ENCODE data around the gene KCTD7.
"Not testable (repeated sequence)": the region's sequence is repeated elsewhere in the genome, so short reads cannot be mapped to it uniquely, and the experiment has no call there.

KCTD7 gene

GRCh38 chr7:66682350-66683093 is 53.8 kb downstream of the KCTD7 start:
- DNase-seq (ENCODE audit: low read depth): no peak

- not testable (repeated sequence) for DNase-seq (ENCODE audit: low read depth)
These were observed 54.6 kb downstream of the KCTD7 start for GRCh38 chr7:66683094-66683769.

GRCh38 chr7:66683770-66684123 is 55.1 kb downstream of the KCTD7 start:
- DNase-seq (ENCODE audit: low read depth): no peak

- not testable (repeated sequence) for DNase-seq (ENCODE audit: low read depth)
These were observed 57.0 kb downstream of the KCTD7 start for GRCh38 chr7:66685663-66686062.

- no peak for DNase-seq (ENCODE audit: low read depth)
These were observed 58.5 kb downstream of the KCTD7 start for GRCh38 chr7:66687186-66687585.

- DNase-seq (ENCODE audit: low read depth): not testable (repeated sequence)
These were observed 59.0 kb downstream of the KCTD7 start for GRCh38 chr7:66687672-66688071.

GRCh38 chr7:66689081-66689480 is 60.4 kb downstream of the KCTD7 start:
- DNase-seq (ENCODE audit: low read depth): no peak

- no peak for DNase-seq (ENCODE audit: low read depth)
These were observed 64.7 kb downstream of the KCTD7 start for GRCh38 chr7:66693331-66693730.
